SK-N-SH (cell line): Measurements from ENCODE around the gene ETS1. TPM values are rescaled to one million over a fixed set of nuclear protein-coding genes. Genes with fewer than 3 reads are reported as not detected.
A peak's percentile ranks its signal among the peaks of the same experiment; 100 is the strongest.

Source experiments
- CTCF ChIA-PET: fragments of 300-600, 350-600 bp; formaldehyde crosslinking; extraction: SDS; loops from one replicate; lab custom pipeline; 2021; lab: Yijun Ruan, JAX
- POLR2A ChIA-PET: fragments of 350-600 bp; sonication (Branson Sonifier 250); formaldehyde crosslinking; extraction: SDS; loops from one replicate; lab custom pipeline; 2020; ENCODE audit warnings: antibody characterized with exemption, inconsistent platforms; lab: Yijun Ruan, JAX
- DNase-seq: peaks from one replicate; pipeline ENCODE4 v3.0.0; 2012
- H2AFZ ChIP-seq: fragments of 200-600 bp; sonication (generic); 2 replicates; pipeline ENCODE4 v1.8.1; 2016; ENCODE audit warnings: antibody characterized with exemption, mild to moderate bottlenecking, low read depth
- H3F3A ChIP-seq: fragments of 200-600 bp; sonication (generic); replicated peaks from 2 replicates; pipeline ENCODE3; 2016; ENCODE audit warnings: antibody characterized with exemption, mild to moderate bottlenecking; ENCODE audit not compliant: insufficient read depth
- H3K27ac ChIP-seq, 2 experiments: fragments of 200-500 bp in 1 of 2; fragments of 200-600 bp in 1 of 2; sonication (Bioruptor generic) in 1 of 2; sonication (generic), shearing (Covaris generic) in 1 of 2; 2 replicates each; pipeline versions ENCODE4 v1.5.1 to v1.6.1; 2014 to 2016; ENCODE audit warnings: low read depth in 2 of 2, inconsistent platforms in 1 of 2, low read length in 1 of 2, mild to moderate bottlenecking in 1 of 2, mixed read lengths in 1 of 2
- H3K27me3 ChIP-seq: fragments of 200-600 bp; sonication (generic), shearing (Covaris generic); 2 replicates; pipeline ENCODE4 v1.6.1; 2016; ENCODE audit warnings: mixed run types; ENCODE audit not compliant: insufficient read depth
- H3K36me3 ChIP-seq, 2 experiments: fragments of 200-500 bp in 1 of 2; fragments of 200-600 bp in 1 of 2; sonication (Bioruptor generic) in 1 of 2; sonication (generic) in 1 of 2; replicated peaks in 1 of 2; 2 replicates each; pipeline versions ENCODE3 to v1.5.1; 2014 to 2016; ENCODE audit warnings: low read length in 1 of 2, mild to moderate bottlenecking in 1 of 2; ENCODE audit not compliant: insufficient read depth in 2 of 2, control insufficient read depth in 1 of 2
- H3K4me1 ChIP-seq, 2 experiments: fragments of 200-500 bp in 1 of 2; fragments of 200-600 bp in 1 of 2; sonication (Bioruptor generic) in 1 of 2; sonication (generic), shearing (Covaris generic) in 1 of 2; 2 replicates each; pipeline versions ENCODE4 v1.5.1 to v1.6.1; 2014 to 2016; ENCODE audit warnings: low read depth in 1 of 2, low read length in 1 of 2, mixed run types in 1 of 2; ENCODE audit not compliant: insufficient read depth in 2 of 2, control insufficient read depth in 1 of 2
- H3K4me2 ChIP-seq: fragments of 200-600 bp; sonication (generic), shearing (Covaris generic); 2 replicates; pipeline ENCODE4 v1.6.1; 2017; ENCODE audit warnings: mixed run types
- H3K4me3 ChIP-seq, 2 experiments: fragments of 200-500 bp in 1 of 2; fragments of 200-600 bp in 1 of 2; sonication (Bioruptor generic) in 1 of 2; sonication (generic), shearing (Covaris generic) in 1 of 2; 2 replicates each; pipeline versions ENCODE4 v1.5.1 to v1.8.1; 2014 to 2016; ENCODE audit warnings: low read depth in 2 of 2, inconsistent platforms in 1 of 2, low read length in 1 of 2, mild to moderate bottlenecking in 1 of 2, mixed read lengths in 1 of 2, moderate library complexity in 1 of 2
- H3K79me2 ChIP-seq: fragments of 200-600 bp; sonication (generic); 2 replicates; pipeline ENCODE4 v1.8.1; 2017; ENCODE audit warnings: mild to moderate bottlenecking; ENCODE audit not compliant: insufficient read depth
- H3K9ac ChIP-seq: fragments of 200-600 bp; sonication (generic); 2 replicates; pipeline ENCODE4 v1.6.1; 2017; ENCODE audit warnings: mixed run types
- H3K9me2 ChIP-seq: fragments of 200-600 bp; sonication (generic); 2 replicates; pipeline ENCODE4 v1.6.1; 2017; ENCODE audit warnings: mixed run types
- H3K9me3 ChIP-seq: fragments of 200-600 bp; sonication (generic); 2 replicates; pipeline ENCODE4 v1.6.1; 2017; ENCODE audit warnings: mixed run types, mild to moderate bottlenecking, moderate library complexity
- H4K20me1 ChIP-seq: fragments of 200-600 bp; sonication (generic); 2 replicates; pipeline ENCODE4 v1.6.1; 2017; ENCODE audit warnings: mild to moderate bottlenecking, mixed run types; ENCODE audit not compliant: insufficient read depth
- CHD2 ChIP-seq: fragments of 150-350 bp; IDR thresholded peaks from 2 replicates; pipeline ENCODE4 v1.6.1; 2018; ENCODE audit warnings: low read length; ENCODE audit not compliant: partially characterized antibody
- ELF1 ChIP-seq: IDR thresholded peaks from 2 replicates; pipeline ENCODE4 v1.4.0; 2012
- EP300 ChIP-seq, 2 experiments: IDR thresholded peaks; 2 replicates each; pipeline versions ENCODE4 v1.4.0 to v1.6.1; 2012; ENCODE audit warnings: borderline replicate concordance in 1 of 2, low read depth in 1 of 2, low read length in 1 of 2
- FOXJ3 ChIP-seq: sonication (generic); formaldehyde crosslinking; IDR thresholded peaks from 2 replicates; pipeline ENCODE4 v1.5.1; 2020; ENCODE audit warnings: mild to moderate bottlenecking, missing genetic modification reagents
- FOXM1 ChIP-seq: IDR thresholded peaks from 2 replicates; pipeline ENCODE4 v1.4.0; 2012; ENCODE audit warnings: low read depth, mild to moderate bottlenecking
- GABPA ChIP-seq: IDR thresholded peaks from 2 replicates; pipeline ENCODE4 v1.4.0; 2012; ENCODE audit warnings: low read depth, mild to moderate bottlenecking
- MXI1 ChIP-seq: IDR thresholded peaks from 2 replicates; pipeline ENCODE4 v1.6.1; 2012; ENCODE audit warnings: mild to moderate bottlenecking, low read depth, low read length, improper control_type of control experiment
- RAD21 ChIP-seq: IDR thresholded peaks from 2 replicates; pipeline ENCODE4 v1.6.1; 2012; ENCODE audit warnings: mild to moderate bottlenecking, low read length
- RCOR1 ChIP-seq: fragments of 150-350 bp; IDR thresholded peaks from 2 replicates; pipeline ENCODE4 v1.6.1; 2017; ENCODE audit warnings: antibody characterized with exemption, low read length
- RFX5 ChIP-seq: IDR thresholded peaks from 2 replicates; pipeline ENCODE4 v1.6.1; 2012; ENCODE audit warnings: mild to moderate bottlenecking, improper control_type of control experiment, low read length
- RXRA ChIP-seq: IDR thresholded peaks from 2 replicates; pipeline ENCODE4 v1.4.0; 2012; ENCODE audit warnings: low read depth, mild to moderate bottlenecking, borderline replicate concordance
- SMC3 ChIP-seq: IDR thresholded peaks from 2 replicates; pipeline ENCODE4 v1.6.1; 2012; ENCODE audit warnings: low read depth, low read length, improper control_type of control experiment
- TAF1 ChIP-seq: IDR thresholded peaks from 2 replicates; pipeline ENCODE4 v1.6.1; 2012; ENCODE audit warnings: low read depth, mild to moderate bottlenecking, low read length, moderate library complexity, borderline replicate concordance
- YY1 ChIP-seq: IDR thresholded peaks from 2 replicates; pipeline ENCODE4 v1.4.0; 2012; ENCODE audit warnings: low read depth, mild to moderate bottlenecking
- WGBS: methylation state at CpG from one replicate; pipeline ENCODE4 v1.1.6; 2017; ENCODE audit warnings: low lambda C conversion rate; 5-methylcytosine and 5-hydroxymethylcytosine counted together
- polyA plus RNA-seq, 3 experiments: library from polyadenylated mRNA; depleted of rRNA; stranded (reverse); fragments of >200 nt; gene quantifications; 2 replicates each; pipeline ENCODE4 v1.2.3, GENCODE V29; 2012
- TF ChIP-seq, protein P1 (sequence below): fragments of 150-350 bp; IDR thresholded peaks from 2 replicates; pipeline ENCODE4 v1.6.1; 2016; ENCODE audit warnings: mild to moderate bottlenecking, low read depth, low read length
- TF ChIP-seq, protein P2 (sequence below): IDR thresholded peaks from 2 replicates; pipeline ENCODE4; 2012
- TF ChIP-seq, protein P3 (sequence below): IDR thresholded peaks from 2 replicates; pipeline ENCODE4 v1.4.0; 2012; ENCODE audit warnings: low read depth, borderline replicate concordance
- TF ChIP-seq, protein P4 (sequence below): IDR thresholded peaks from 2 replicates; pipeline ENCODE4 v1.4.0; 2012; ENCODE audit warnings: low read depth

Gene ETS1
- polyA plus RNA-seq, 1 of the 3 experiments (the other 2 are of a cell fraction): 14.5 TPM

DNA sequence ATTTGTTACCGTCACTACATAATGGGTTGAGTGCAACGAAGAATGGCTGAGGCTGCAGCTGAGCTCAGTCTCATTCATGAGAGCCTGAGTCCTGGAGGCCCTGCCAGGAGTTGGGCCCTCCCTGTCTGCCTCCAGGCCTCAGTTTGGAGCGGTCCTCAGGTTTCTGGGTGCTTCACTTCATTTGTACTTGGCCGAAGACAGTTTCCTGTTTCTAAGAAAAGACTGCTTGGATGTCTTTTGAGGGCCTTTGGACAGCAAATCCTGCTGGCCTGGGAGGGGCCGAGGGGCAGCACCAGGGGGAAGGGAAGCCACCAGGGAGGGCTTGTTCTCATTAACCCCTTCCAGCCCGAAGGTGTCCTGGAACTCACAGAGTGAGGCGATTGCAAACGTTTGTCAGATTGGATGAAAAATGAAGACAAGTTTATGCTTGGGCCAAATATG is 163.1 kb downstream of the ETS1 start (continued):
- TF ChIP-seq, protein P1, sequence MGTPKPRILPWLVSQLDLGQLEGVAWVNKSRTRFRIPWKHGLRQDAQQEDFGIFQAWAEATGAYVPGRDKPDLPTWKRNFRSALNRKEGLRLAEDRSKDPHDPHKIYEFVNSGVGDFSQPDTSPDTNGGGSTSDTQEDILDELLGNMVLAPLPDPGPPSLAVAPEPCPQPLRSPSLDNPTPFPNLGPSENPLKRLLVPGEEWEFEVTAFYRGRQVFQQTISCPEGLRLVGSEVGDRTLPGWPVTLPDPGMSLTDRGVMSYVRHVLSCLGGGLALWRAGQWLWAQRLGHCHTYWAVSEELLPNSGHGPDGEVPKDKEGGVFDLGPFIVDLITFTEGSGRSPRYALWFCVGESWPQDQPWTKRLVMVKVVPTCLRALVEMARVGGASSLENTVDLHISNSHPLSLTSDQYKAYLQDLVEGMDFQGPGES: no peak
- TF ChIP-seq TAF1 (no peak), SMC3 (no peak), ELF1 (no peak), YY1 (no peak), RFX5 (no peak)

DNA sequence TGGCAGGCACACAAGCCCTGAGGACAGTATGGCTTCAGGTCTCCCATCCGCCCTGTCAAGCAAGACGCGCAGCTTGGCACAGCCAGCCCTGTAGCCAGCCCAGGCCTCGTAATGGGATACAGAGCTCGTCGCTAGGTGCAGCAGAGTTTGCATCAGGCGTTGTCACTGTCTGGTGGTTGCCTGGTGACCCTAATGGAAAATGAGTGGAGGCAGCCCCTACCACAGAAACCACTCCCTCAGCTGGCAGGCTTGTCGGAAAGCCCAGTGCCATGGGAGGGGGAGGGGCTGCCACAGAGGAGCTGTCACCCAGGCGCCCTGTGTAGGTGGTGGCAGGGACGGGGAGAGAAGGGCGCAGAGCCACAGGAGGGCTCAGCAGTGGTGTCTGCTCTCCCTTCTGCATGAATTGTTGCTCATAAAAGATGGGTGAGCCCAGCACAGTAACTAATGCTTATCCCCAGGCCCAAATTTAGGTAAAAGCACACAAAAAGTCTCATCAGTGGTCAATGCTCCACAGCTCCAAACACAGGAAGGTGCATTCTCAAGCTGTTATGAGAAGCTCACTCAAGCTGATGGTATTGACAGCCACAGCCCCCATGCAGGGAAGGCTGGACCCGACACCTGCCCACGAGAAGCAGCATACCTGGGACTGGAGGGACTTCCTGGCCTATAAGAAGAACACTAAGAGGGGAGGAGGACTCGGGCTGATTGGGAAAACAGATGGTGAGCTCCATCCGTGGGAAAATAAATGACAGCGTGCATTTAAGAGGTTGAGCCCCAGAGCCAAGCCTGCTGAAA is 164.6 kb downstream of the ETS1 start:
- Histone ChIP-seq H3K27ac (peak overlapping the region in 1 of 2 experiments; percentile 98; a peak in 2 of 4 replicates), H3K4me3 (no peak overlapping the region), H3K4me2 (no peak overlapping the region), H3F3A (peaks cover 9% of the 10 kb centered on the region), H3K9ac (no peak overlapping the region), H3K36me3 (no peaks in the 10 kb centered on the region), H3K79me2 (no peaks in the 10 kb centered on the region), H3K9me3 (no peaks in the 10 kb centered on the region), H2AFZ (no peak overlapping the region), H3K9me2 (no peaks in the 10 kb centered on the region), H4K20me1 (no peaks in the 10 kb centered on the region), H3K4me1 (peaks cover 16 to 56% of the 10 kb centered on the region in 2 experiments; a peak in 3 of 4 replicates), H3K27me3 (no peaks in the 10 kb centered on the region)
- DNase-seq: peak; percentile 84
- POLR2A ChIA-PET: interaction anchor here (0.8 kb wide), 1 partner anchor 22 kb away, joined by 5 read pairs; no protein-coding TSS in a partner anchor
- 84% methylated on average over 10 of the region's 16 CpGs for WGBS
- TF ChIP-seq, protein P2, sequence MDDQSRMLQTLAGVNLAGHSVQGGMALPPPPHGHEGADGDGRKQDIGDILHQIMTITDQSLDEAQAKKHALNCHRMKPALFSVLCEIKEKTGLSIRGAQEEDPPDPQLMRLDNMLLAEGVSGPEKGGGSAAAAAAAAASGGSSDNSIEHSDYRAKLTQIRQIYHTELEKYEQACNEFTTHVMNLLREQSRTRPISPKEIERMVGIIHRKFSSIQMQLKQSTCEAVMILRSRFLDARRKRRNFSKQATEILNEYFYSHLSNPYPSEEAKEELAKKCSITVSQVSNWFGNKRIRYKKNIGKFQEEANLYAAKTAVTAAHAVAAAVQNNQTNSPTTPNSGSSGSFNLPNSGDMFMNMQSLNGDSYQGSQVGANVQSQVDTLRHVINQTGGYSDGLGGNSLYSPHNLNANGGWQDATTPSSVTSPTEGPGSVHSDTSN: no peak
- TF ChIP-seq RCOR1: peak; percentile 55; the same call in 1 of the 2 replicates
- peak; percentile 84 for TF ChIP-seq CHD2
- peak in 1 of 2 experiments; percentile 57; a peak in 1 of 4 replicates for TF ChIP-seq EP300 (IDR thresholded peaks at IDR 0.05; ENCODE audit: borderline replicate concordance in 1 of 2, low read depth in 1 of 2, low read length in 1 of 2)
- no peak for TF ChIP-seq YY1
- TF ChIP-seq, protein P3, sequence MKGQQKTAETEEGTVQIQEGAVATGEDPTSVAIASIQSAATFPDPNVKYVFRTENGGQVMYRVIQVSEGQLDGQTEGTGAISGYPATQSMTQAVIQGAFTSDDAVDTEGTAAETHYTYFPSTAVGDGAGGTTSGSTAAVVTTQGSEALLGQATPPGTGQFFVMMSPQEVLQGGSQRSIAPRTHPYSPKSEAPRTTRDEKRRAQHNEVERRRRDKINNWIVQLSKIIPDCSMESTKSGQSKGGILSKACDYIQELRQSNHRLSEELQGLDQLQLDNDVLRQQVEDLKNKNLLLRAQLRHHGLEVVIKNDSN: no peak
- TF ChIP-seq FOXJ3 (CRISPR knock-in tag): peak; percentile 65; the same call in 1 of the 2 replicates
- TF ChIP-seq MXI1: peak; percentile 65; the same call in 1 of the 2 replicates
- TF ChIP-seq FOXM1: no peak
- TF ChIP-seq ELF1: no peak
- TF ChIP-seq GABPA: no peak
- TF ChIP-seq RAD21: peak; percentile 23
- TF ChIP-seq RXRA: no peak
- TF ChIP-seq, protein P4, sequence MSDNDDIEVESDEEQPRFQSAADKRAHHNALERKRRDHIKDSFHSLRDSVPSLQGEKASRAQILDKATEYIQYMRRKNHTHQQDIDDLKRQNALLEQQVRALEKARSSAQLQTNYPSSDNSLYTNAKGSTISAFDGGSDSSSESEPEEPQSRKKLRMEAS: no peak
- CTCF ChIA-PET: interaction anchor here (0.6 to 2.1 kb wide), 11 partner anchors 9 to 251 kb away, joined by 3 to 9 read pairs (median 4); no protein-coding TSS in a partner anchor
